GM13977 (cell line): ENCODE results near the gene TSC22D1.

ENCODE experiments used
- DNase-seq: peaks from one replicate; pipeline ENCODE4 v3.0.0; 2012; ENCODE audit warnings: low spot score
- CTCF ChIP-seq: IDR thresholded peaks from 2 replicates; pipeline ENCODE4 v1.5.1; 2012; ENCODE audit warnings: mild to moderate bottlenecking, control low read depth; ENCODE audit not compliant: insufficient read depth; ENCODE audit errors: extremely low read depth, missing control alignments
- in situ Hi-C: fragments of 300-500 bp; cut with MboI; formaldehyde crosslinking; loops from one replicate; pipeline ENCODE4 v1.12.0; 2022; ENCODE audit warnings: low sequenced_read_pairs, low pct_unique_long_range_greater_than_20kb, mixed read lengths, inconsistent platforms; ENCODE audit not compliant: unreplicated experiment

TSC22D1 gene

GRCh38 chr13:44453069-44453468, 123.1 kb downstream of the TSC22D1 start:
- TF ChIP-seq CTCF = no peak
- DNase-seq = no peak
- in situ Hi-C loops = no loop called here

- TF ChIP-seq CTCF = no peak
- no peak for DNase-seq
- in situ Hi-C loops = no loop called here
Observed at GRCh38 chr13:44452418-44452817, 123.7 kb downstream of the TSC22D1 start.

DNA sequence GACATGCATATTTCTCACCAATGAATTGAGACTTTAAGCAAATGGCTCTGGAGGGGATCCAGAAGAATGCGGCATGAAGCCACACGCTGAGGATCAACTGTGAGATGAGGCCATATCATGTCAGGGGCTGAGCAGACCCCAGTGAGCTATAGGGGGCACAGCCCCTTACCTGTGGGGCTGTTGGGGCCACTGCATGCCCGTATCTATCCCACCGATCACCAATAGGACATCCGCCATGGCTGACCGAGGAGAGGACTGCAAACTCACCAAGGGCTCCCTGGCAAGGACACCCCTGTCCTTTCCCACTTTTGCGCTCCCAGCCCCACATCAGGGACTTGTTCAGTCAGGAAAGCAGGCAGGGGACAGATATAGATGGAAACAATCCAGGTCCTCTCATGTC, 124.5 kb downstream of the TSC22D1 start:
- TF ChIP-seq CTCF = no peak
- no peak for DNase-seq
- in situ Hi-C loops = no loop called here

DNA sequence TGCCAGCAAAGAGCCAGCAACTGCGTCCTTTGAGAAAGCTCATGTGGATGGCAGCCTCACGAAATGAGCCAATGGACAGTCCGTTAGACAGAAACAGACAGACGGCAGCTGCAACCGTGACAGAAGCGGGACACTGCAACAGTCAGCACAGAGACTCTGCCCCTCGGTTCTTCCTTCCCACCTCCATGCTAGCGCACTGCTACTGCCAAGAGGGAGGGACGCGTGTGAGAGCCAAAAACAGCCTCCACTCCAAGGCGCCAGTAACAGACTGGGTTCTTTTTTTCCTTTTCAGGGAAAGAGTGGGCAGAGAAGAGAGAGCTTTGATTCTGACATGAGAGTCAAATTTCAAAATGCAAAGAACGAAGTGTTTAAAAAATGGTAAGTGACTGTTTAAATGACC, 125.0 kb downstream of the TSC22D1 start:
- no peak for DNase-seq
- no peak for TF ChIP-seq CTCF
- in situ Hi-C loops = no loop called here

- no peak for DNase-seq
- in situ Hi-C loops = no loop called here
- TF ChIP-seq CTCF = no peak
Observed at GRCh38 chr13:44449999-44450821, 125.9 kb downstream of the TSC22D1 start.

GRCh38 chr13:44448875-44449274, 127.3 kb downstream of the TSC22D1 start:
- DNase-seq = no peak
- in situ Hi-C loops = no loop called here
- TF ChIP-seq CTCF = no peak
